Measurements from ENCODE around the gene GMCL2.

GRCh38 chr5:178143246-178143645, 43.9 kb downstream of the GMCL2 start:
- TF ChIP-seq, protein P1, sequence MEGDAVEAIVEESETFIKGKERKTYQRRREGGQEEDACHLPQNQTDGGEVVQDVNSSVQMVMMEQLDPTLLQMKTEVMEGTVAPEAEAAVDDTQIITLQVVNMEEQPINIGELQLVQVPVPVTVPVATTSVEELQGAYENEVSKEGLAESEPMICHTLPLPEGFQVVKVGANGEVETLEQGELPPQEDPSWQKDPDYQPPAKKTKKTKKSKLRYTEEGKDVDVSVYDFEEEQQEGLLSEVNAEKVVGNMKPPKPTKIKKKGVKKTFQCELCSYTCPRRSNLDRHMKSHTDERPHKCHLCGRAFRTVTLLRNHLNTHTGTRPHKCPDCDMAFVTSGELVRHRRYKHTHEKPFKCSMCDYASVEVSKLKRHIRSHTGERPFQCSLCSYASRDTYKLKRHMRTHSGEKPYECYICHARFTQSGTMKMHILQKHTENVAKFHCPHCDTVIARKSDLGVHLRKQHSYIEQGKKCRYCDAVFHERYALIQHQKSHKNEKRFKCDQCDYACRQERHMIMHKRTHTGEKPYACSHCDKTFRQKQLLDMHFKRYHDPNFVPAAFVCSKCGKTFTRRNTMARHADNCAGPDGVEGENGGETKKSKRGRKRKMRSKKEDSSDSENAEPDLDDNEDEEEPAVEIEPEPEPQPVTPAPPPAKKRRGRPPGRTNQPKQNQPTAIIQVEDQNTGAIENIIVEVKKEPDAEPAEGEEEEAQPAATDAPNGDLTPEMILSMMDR (IDR thresholded peaks at IDR 0.05): no peak
- TF ChIP-seq POLR2AphosphoS5 (IDR thresholded peaks at IDR 0.05) (no peak), POLR2A (IDR thresholded peaks at IDR 0.05) (no peak), EP300 (IDR thresholded peaks at IDR 0.05) (no peak)

All from gastroesophageal sphincter (tissue), 3 donors.